ENCODE measurements around the gene NONO.
A peak's percentile ranks its signal among the peaks of the same experiment; 100 is the strongest.

Gene NONO

DNA sequence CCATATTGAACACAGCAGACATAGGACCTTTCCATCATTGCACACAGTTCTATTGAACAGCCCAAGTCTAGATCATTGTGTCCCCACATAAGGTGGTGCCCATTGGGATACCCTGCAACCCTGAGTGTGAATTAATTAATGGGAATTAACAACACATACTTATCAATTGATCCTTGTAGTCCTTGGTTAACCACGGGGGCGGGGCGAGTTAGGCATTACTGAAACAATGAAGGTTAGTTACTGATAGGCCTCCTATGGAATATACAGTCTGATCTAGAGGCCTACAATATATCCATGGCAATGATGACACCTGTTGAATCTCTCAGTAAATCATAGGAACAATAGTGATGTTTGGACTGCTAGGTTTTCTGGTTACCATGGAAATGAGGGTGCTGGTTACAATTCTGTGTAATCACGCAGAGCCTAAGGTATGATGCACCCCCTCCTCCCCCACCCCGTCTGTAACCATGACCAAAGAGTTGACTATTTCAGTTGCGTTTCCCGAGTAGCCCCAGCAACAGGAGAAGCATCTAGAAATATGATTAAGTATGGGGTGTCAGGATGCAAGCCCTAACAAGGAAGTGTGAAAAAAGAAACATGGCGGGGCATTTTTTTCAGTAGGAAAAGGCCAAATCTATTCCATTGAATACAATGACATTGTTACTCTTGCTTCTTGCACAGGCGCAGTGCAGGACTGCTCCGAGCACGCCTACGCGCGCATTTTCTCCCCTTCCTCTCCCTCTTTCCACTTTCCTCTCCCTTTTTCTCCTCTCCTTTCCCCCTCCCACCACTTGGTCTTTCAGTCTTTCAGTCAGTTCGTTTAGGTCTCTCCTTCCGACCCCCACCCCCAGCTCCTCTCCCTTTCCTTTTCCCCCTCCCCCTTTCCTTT is 677 bp upstream of the NONO start:
- H3K4me2 ChIP-seq = peak overlapping the region; percentile 81
- no peaks in the 10 kb centered on the region for H3K27me3 ChIP-seq (ENCODE audit: insufficient read depth, low read depth)
- no peak overlapping the region for H3K4me3 ChIP-seq (IDR thresholded peaks at IDR 0.05; ENCODE audit: insufficient read depth, low read depth, low read length)
- peaks cover 18% of the 10 kb centered on the region; the same call in 1 of the 2 replicates for H4K20me1 ChIP-seq (ENCODE audit: insufficient read depth)
- H3K79me2 ChIP-seq (ENCODE audit: insufficient read depth, low read depth) = peaks cover 41% of the 10 kb centered on the region
- H2AFZ ChIP-seq (ENCODE audit: low read depth) = peak overlapping the region; percentile 83
- H3K27ac ChIP-seq = peak overlapping the region; percentile 79
- TF ChIP-seq, protein P1, sequence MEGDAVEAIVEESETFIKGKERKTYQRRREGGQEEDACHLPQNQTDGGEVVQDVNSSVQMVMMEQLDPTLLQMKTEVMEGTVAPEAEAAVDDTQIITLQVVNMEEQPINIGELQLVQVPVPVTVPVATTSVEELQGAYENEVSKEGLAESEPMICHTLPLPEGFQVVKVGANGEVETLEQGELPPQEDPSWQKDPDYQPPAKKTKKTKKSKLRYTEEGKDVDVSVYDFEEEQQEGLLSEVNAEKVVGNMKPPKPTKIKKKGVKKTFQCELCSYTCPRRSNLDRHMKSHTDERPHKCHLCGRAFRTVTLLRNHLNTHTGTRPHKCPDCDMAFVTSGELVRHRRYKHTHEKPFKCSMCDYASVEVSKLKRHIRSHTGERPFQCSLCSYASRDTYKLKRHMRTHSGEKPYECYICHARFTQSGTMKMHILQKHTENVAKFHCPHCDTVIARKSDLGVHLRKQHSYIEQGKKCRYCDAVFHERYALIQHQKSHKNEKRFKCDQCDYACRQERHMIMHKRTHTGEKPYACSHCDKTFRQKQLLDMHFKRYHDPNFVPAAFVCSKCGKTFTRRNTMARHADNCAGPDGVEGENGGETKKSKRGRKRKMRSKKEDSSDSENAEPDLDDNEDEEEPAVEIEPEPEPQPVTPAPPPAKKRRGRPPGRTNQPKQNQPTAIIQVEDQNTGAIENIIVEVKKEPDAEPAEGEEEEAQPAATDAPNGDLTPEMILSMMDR (conservative IDR thresholded peaks at IDR 0.05; ENCODE audit: low read depth, low read length) = no peak
- peaks cover 31% of the 10 kb centered on the region for H3K4me1 ChIP-seq (ENCODE audit: low read depth, poor library complexity, severe bottlenecking)
- no peaks in the 10 kb centered on the region for H3K36me3 ChIP-seq (ENCODE audit: insufficient read depth)
- H3K9ac ChIP-seq = peak overlapping the region; percentile 92

- Histone ChIP-seq H3K27ac (no peak overlapping the region), H3K27me3 (ENCODE audit: insufficient read depth, low read depth) (no peaks in the 10 kb centered on the region), H3K79me2 (ENCODE audit: insufficient read depth, low read depth) (peaks cover 69% of the 10 kb centered on the region), H4K20me1 (ENCODE audit: insufficient read depth) (peaks cover 21% of the 10 kb centered on the region; the same call in 1 of the 2 replicates), H3K4me3 (IDR thresholded peaks at IDR 0.05; ENCODE audit: insufficient read depth, low read depth, low read length) (no peak overlapping the region), H3K9ac (no peak overlapping the region), H2AFZ (ENCODE audit: low read depth) (no peak overlapping the region), H3K4me1 (ENCODE audit: low read depth, poor library complexity, severe bottlenecking) (peaks cover 31% of the 10 kb centered on the region), H3K36me3 (ENCODE audit: insufficient read depth) (no peaks in the 10 kb centered on the region), H3K4me2 (peak overlapping the region; percentile 83)
- TF ChIP-seq, protein P1 (conservative IDR thresholded peaks at IDR 0.05; ENCODE audit: low read depth, low read length) = no peak
Observed at GRCh38 chrX:71285929-71286328, 2.5 kb downstream of the NONO start.

DNA sequence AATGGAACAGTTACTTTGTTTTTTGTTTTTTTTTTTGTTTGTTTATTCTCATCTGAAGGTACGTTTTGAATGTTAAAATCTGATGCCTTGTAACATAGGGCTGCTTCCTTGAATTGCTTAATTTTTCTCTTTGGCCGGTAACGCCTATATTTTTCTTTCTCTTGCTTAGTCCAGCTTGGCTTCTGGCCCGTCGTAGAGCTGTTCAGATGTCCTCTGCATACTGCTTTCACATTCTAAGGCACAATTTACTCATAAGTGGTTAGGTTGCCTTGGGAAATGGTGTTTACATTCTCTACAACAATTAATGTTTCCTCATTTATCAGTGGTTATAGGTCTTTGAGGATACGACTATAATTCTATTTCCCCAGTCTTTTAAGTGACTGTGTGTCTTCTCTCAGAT is 7.9 kb downstream of the NONO start:
- H3K27me3 ChIP-seq (ENCODE audit: insufficient read depth, low read depth) = no peaks in the 10 kb centered on the region
- no peak overlapping the region for H3K4me3 ChIP-seq (IDR thresholded peaks at IDR 0.05; ENCODE audit: insufficient read depth, low read depth, low read length)
- 0 out of 2 replicates have a peak, but pooled peaks cover 8% of the 10 kb centered on the region for H4K20me1 ChIP-seq (ENCODE audit: insufficient read depth)
- H3K36me3 ChIP-seq (ENCODE audit: insufficient read depth) = no peaks in the 10 kb centered on the region
- H3K79me2 ChIP-seq (ENCODE audit: insufficient read depth, low read depth) = peaks cover 48% of the 10 kb centered on the region
- no peak overlapping the region for H3K9ac ChIP-seq
- no peak overlapping the region for H3K27ac ChIP-seq
- no peak overlapping the region for H3K4me2 ChIP-seq
- TF ChIP-seq, protein P1 (conservative IDR thresholded peaks at IDR 0.05; ENCODE audit: low read depth, low read length) = no peak
- H2AFZ ChIP-seq (ENCODE audit: low read depth) = no peak overlapping the region
- H3K4me1 ChIP-seq (ENCODE audit: low read depth, poor library complexity, severe bottlenecking) = peaks cover 12% of the 10 kb centered on the region

DNA sequence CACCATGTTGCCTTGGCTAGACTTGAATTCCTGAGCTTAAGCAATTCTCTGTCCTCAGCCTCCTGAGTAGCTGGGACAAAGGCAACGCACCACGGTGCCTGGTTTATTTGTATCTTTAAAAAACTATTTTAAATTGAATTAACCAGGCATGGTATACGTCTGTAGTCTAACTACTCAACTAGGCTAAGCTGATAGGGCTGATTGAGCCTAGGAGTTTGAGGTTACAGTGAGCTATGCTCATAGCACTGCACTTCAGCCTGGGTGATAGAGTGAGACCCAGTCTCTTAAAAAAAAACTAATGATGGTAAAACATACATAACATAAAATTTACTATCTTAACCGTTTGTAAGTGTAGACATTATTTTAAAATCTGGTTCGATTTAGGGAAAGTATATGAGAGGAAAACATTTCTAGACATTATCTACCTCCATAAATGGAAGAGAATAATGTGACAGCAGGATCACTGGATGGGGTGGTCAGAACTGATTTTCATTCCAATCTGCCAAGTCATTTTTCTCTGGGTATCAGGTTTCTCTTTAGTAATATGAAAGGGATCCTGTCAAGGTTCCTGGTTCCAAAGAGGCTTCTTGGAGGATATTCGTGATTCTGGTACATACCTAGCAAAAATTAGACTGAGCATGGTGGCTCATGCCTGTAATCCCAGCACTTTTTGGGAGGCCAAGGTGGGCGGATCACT is 9.4 kb downstream of the NONO start:
- no peaks in the 10 kb centered on the region for H3K4me1 ChIP-seq (ENCODE audit: low read depth, poor library complexity, severe bottlenecking)
- H3K79me2 ChIP-seq (ENCODE audit: insufficient read depth, low read depth) = peaks cover 34% of the 10 kb centered on the region
- no peak overlapping the region for H3K27ac ChIP-seq
- H2AFZ ChIP-seq (ENCODE audit: low read depth) = no peak overlapping the region
- TF ChIP-seq, protein P1 (conservative IDR thresholded peaks at IDR 0.05; ENCODE audit: low read depth, low read length) = no peak
- no peak overlapping the region for H3K4me3 ChIP-seq (IDR thresholded peaks at IDR 0.05; ENCODE audit: insufficient read depth, low read depth, low read length)
- H3K36me3 ChIP-seq (ENCODE audit: insufficient read depth) = 0 out of 2 replicates have a peak, but pooled peaks cover 3% of the 10 kb centered on the region
- no peak overlapping the region for H3K4me2 ChIP-seq
- H4K20me1 ChIP-seq (ENCODE audit: insufficient read depth) = 0 out of 2 replicates have a peak, but pooled peaks cover 4% of the 10 kb centered on the region
- no peaks in the 10 kb centered on the region for H3K27me3 ChIP-seq (ENCODE audit: insufficient read depth, low read depth)
- no peak overlapping the region for H3K9ac ChIP-seq
